ENCODE data around the gene ARID3A. TPM values are rescaled to one million over a fixed set of nuclear protein-coding genes. Genes with fewer than 3 reads are reported as not detected.

The ARID3A gene
- total and polyA plus RNA-seq, 4 donors: 7.7 to 29.7 (median 19.8) TPM

- TF ChIP-seq, protein P1, sequence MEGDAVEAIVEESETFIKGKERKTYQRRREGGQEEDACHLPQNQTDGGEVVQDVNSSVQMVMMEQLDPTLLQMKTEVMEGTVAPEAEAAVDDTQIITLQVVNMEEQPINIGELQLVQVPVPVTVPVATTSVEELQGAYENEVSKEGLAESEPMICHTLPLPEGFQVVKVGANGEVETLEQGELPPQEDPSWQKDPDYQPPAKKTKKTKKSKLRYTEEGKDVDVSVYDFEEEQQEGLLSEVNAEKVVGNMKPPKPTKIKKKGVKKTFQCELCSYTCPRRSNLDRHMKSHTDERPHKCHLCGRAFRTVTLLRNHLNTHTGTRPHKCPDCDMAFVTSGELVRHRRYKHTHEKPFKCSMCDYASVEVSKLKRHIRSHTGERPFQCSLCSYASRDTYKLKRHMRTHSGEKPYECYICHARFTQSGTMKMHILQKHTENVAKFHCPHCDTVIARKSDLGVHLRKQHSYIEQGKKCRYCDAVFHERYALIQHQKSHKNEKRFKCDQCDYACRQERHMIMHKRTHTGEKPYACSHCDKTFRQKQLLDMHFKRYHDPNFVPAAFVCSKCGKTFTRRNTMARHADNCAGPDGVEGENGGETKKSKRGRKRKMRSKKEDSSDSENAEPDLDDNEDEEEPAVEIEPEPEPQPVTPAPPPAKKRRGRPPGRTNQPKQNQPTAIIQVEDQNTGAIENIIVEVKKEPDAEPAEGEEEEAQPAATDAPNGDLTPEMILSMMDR (IDR thresholded peaks at IDR 0.05; ENCODE audit: control extremely low read depth, extremely low read depth): no peak
- 96 to 97% methylated on average over 40 to 42 of the region's 42 CpGs for WGBS, 2 donors
- Histone ChIP-seq H3K36me3 (ENCODE audit: control insufficient read depth in 4 of 4, insufficient read depth in 4 of 4, low read length in 4 of 4) (peaks cover 0 to 40% (median 7%) of the 10 kb centered on the region in 4 donors), H3K27ac (ENCODE audit: low read depth in 1 of 2, low read length in 1 of 2) (no peak overlapping the region), H3K4me3 (no peak overlapping the region), H3K4me1 (ENCODE audit: control insufficient read depth in 5 of 5, insufficient read depth in 5 of 5, low read length in 5 of 5) (peaks cover 0 to 10% (median 6%) of the 10 kb centered on the region in 5 donors), H3K9me3 (ENCODE audit: control insufficient read depth in 4 of 4, insufficient read depth in 3 of 4, low read length in 3 of 4) (peaks cover 0 to 2% (median 0%) of the 10 kb centered on the region in 4 donors), H3K27me3 (ENCODE audit: control insufficient read depth in 3 of 3, insufficient read depth in 3 of 3, low read length in 2 of 3) (peaks cover 0 to 11% (median 9%) of the 10 kb centered on the region in 3 donors), H3K9ac (ENCODE audit: insufficient read depth in 1 of 2, low read length in 2 of 2) (no peak overlapping the region)
- DNase-seq (no peak), ATAC-seq (ENCODE audit: insufficient read depth, low FRiP score) (no peak)
Observed at GRCh38 chr19:991932-992669, 66.3 kb downstream of the ARID3A start.

GRCh38 chr19:992670-993055 is 66.8 kb downstream of the ARID3A start:
- H3K9me3 ChIP-seq (ENCODE audit: control insufficient read depth in 4 of 4, insufficient read depth in 3 of 4, low read length in 3 of 4): peaks cover 0 to 2% (median 0%) of the 10 kb centered on the region in 4 donors
- TF ChIP-seq, protein P1 (IDR thresholded peaks at IDR 0.05; ENCODE audit: control extremely low read depth, extremely low read depth): no peak
- no peak overlapping the region for H3K4me3 ChIP-seq
- peaks cover 0 to 39% (median 5%) of the 10 kb centered on the region in 4 donors for H3K36me3 ChIP-seq (ENCODE audit: control insufficient read depth in 4 of 4, insufficient read depth in 4 of 4, low read length in 4 of 4)
- no peak for ATAC-seq (ENCODE audit: insufficient read depth, low FRiP score)
- H3K4me1 ChIP-seq (ENCODE audit: control insufficient read depth in 5 of 5, insufficient read depth in 5 of 5, low read length in 5 of 5): peaks cover 0 to 10% (median 6%) of the 10 kb centered on the region in 5 donors
- DNase-seq: no peak
- H3K27ac ChIP-seq (ENCODE audit: low read depth in 1 of 2, low read length in 1 of 2): no peak overlapping the region
- peaks cover 0 to 16% (median 14%) of the 10 kb centered on the region in 3 donors for H3K27me3 ChIP-seq (ENCODE audit: control insufficient read depth in 3 of 3, insufficient read depth in 3 of 3, low read length in 2 of 3)
- 93 to 95% methylated on average over 12 to 13 of the region's 13 CpGs for WGBS, 2 donors
- no peak overlapping the region for H3K9ac ChIP-seq (ENCODE audit: insufficient read depth in 1 of 2, low read length in 2 of 2)

DNA sequence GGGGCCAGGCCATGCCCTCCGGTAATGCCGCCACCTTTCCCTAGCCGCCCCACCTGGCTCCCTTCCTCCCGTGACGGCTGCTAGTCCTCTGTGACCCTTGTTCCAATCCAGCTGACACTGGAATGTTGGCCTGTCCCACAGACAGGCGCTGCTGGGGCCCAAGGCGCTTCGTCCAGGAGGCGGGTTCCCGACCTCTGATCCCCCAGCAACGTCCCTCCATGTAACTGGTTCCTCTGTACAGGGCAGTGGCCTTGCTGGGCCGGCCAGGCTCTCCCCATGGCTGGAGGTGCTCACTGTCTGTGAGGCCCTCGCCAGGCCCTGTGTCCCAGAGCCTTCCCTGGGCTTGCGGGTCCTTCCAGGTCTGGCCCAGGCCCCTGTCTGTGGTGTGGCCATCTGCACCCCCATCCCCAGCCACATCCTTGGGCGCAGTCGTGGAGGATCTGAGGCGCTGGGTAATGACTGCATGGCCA is 67.6 kb downstream of the ARID3A start:
- ATAC-seq (ENCODE audit: insufficient read depth, low FRiP score) (no peak), DNase-seq (no peak)
- Histone ChIP-seq H3K9ac (ENCODE audit: insufficient read depth in 1 of 2, low read length in 2 of 2) (no peak overlapping the region), H3K27me3 (ENCODE audit: control insufficient read depth in 3 of 3, insufficient read depth in 3 of 3, low read length in 2 of 3) (peaks cover 0 to 23% (median 21%) of the 10 kb centered on the region in 3 donors), H3K4me3 (no peak overlapping the region), H3K36me3 (ENCODE audit: control insufficient read depth in 4 of 4, insufficient read depth in 4 of 4, low read length in 4 of 4) (peaks cover 0 to 36% (median 4%) of the 10 kb centered on the region in 4 donors), H3K4me1 (ENCODE audit: control insufficient read depth in 5 of 5, insufficient read depth in 5 of 5, low read length in 5 of 5) (peaks cover 0 to 10% (median 6%) of the 10 kb centered on the region in 5 donors), H3K27ac (ENCODE audit: low read depth in 1 of 2, low read length in 1 of 2) (no peak overlapping the region), H3K9me3 (ENCODE audit: control insufficient read depth in 4 of 4, insufficient read depth in 3 of 4, low read length in 3 of 4) (peaks cover 0 to 2% (median 0%) of the 10 kb centered on the region in 4 donors)
- TF ChIP-seq, protein P1 (IDR thresholded peaks at IDR 0.05; ENCODE audit: control extremely low read depth, extremely low read depth): no peak
- 93 to 94% methylated on average over 17 of the region's 17 CpGs for WGBS, 2 donors

Measured in lung (tissue), 12 donors.